ACHN (cell line): ENCODE results near the gene MASP1.

ENCODE experiments used
- DNase-seq: peaks from one replicate; pipeline ENCODE4 v3.0.0-alpha.2; 2015
- in situ Hi-C: cut with HindIII; loops from 2 replicates; pipeline ENCODE4 v1.10.0; 2017; ENCODE audit warnings: low sequenced_read_pairs, low pct_ligation_motif_present, low pct_unique_long_range_greater_than_20kb

Gene MASP1

GRCh38 chr3:187299611-187300010 is 8.1 kb upstream of the MASP1 start:
- DNase-seq, result no peak
- in situ Hi-C loops, result loop anchor here (25.0 kb wide), 1 partner anchor 388 kb away; no protein-coding TSS in a partner anchor

GRCh38 chr3:187296911-187297310 is 5.4 kb upstream of the MASP1 start:
- DNase-seq, result no peak
- in situ Hi-C loops, result no loop called here

DNA sequence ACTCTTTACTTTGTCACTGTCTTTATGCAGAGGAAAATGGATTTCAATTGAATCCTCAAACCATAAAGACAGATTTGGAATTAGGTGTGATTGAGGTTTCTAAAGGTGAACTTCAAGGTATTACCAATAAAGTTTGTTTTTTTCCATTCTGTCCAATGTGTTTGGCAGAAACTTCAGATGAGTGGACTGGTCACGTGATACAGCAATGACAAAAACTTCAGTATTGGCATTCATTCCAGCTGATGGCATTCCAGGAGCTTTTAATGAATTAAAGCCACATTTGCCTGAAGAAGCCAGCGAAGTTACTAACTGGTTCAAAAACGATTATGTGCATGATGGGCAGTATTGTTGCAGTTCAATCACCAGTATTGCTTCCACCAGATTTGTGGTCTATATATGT is 4.5 kb upstream of the MASP1 start:
- in situ Hi-C loops, result no loop called here

GRCh38 chr3:187295316-187296034 is 3.9 kb upstream of the MASP1 start:
- in situ Hi-C loops, result no loop called here
- DNase-seq, result no peak

More for the DNA sequence above, 4.5 kb upstream of the MASP1 start:
- no peak for DNase-seq

DNA sequence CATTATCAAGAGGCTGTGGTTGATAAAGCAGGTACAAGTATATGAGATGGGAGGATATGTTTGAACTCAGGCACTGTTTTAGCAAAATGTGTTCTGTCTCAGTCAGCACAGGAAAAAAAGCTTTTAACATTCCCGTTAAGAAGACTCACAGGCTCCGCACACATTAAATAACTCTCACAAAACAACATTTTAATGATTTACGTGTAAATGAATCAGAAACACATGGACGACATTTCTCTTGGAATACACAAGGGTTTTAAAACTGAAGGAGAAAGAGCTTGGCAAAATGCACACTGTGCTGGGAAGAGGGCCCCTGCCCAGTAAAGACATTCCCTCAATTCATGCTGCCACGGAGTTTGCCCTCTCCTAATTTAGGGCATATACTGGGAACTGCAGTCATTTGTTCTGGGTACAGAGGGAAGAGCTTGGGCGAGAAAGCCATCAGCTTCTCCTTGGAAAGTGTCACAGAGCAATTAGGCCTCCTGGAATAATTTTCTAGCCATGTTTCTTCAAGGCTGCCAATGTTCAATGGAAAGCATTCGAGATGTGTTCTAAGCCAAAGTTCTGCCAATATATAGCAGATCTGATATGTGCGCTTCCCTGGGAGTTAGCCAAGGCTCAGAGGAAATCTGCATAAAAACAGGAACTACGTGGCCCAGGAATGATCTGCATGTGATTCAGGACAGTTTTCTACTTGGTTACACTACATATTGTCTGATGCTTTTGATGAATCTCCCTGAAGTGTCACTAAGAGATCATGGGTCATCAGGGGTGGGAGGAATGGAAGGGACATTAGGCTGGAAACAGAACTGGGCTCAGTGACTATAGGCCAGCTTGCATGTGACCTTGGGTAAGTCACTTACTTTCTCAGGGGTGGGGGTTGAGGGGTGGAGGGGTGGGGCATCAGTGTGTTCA is 2.2 kb upstream of the MASP1 start:
- in situ Hi-C loops, result no loop called here
- no peak for DNase-seq

DNA sequence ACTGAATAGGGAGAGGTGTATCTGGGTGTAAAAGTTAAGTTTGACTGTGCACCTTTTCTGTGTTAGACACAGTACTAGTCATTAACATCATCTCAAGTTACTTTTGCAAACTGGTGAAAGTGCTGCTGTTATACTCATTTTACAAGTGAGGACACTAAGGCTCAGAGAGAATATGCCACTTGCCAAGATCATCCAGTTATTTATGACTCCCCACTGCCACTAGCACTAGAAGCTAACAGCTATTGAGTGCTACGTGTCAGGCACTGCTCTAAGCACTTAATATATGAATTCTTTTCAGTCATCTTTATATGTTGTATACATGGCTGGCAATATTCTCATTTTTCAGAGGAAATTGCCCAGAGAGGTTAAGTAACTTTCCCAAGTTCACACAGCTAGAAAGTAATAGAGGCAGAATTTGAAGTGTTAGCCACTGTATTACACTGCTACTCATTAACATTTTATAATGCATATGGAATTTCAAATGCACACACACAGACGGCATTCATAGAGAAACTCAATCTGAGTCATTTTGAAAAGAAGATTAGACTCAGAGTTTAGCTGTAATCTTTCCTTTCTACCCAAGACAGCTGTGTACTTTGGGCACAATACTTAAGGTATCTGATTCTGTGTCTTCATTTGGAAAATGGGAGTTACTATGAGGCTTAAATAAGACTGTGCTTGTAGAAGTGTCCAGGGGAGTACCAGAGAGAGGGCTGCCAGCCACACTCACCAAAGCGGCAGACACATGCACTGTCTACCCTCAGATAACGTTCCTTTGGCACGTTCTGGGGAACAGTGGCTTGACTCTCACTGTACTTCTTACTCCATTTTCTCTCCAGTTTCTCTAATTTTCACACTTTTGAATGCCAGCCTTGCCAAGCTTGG is 1.3 kb upstream of the MASP1 start:
- in situ Hi-C loops, result no loop called here
- DNase-seq, result no peak

DNA sequence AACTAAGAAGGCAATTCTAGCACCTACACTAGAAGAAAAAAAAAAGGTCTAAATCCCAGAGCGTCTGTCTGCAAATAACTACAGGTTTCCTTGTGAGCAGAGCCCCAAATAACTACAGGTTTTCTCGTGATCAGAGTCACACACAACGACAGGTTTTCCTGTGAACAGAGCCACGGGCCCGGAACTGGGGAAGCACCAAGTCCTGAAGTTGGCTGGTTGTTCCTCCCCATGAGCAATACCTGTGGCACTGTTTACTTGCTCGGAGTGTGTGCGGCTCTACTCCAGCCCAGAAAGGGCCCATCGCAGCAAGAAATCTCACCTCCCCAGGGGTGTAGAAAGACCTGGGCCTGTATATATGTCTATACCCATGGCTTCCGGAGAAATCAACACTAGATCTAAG is 644 bp upstream of the MASP1 start:
- in situ Hi-C loops, result no loop called here
- DNase-seq, result no peak

- no peak for DNase-seq
- in situ Hi-C loops, result no loop called here
These were observed 481 bp downstream of the MASP1 start for GRCh38 chr3:187291001-187291511.

- no peak for DNase-seq
- in situ Hi-C loops, result no loop called here
These were observed 1.0 kb downstream of the MASP1 start for GRCh38 chr3:187290503-187290902.

DNA sequence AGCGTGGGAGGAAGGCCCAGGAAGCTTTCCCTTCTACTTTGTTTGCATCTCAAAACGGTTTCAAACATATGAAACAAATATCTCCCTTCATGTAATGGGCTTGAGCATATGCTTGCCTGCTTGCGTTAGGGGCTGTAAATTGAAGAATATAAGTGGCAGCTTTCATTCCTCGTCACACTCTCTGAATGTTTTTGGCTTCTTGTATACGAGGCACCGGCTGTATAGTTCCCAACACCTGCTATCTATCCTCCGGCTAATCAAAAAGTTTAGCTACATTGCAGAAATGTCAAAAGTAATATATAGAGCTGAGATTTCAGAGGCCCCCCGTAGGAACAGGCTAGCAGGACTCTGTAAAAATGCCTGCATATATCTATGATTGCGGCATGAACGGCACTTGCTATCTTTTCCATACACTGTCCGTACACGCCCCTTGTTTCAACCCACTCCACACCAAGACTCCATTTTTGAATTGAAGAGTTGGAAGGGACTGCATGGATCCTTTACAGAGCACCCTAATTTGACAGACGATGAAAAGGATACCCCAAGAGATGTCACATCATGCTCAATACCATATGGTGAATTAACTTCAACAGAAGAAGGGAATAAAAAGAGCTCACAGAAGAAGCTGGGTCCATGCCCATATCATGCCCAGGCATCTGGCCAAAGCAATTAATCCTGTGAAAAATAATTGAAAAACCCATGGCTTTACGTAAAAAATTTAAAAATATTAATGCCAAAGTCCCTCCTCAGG is 2.5 kb downstream of the MASP1 start:
- no peak for DNase-seq
- in situ Hi-C loops, result no loop called here

DNA sequence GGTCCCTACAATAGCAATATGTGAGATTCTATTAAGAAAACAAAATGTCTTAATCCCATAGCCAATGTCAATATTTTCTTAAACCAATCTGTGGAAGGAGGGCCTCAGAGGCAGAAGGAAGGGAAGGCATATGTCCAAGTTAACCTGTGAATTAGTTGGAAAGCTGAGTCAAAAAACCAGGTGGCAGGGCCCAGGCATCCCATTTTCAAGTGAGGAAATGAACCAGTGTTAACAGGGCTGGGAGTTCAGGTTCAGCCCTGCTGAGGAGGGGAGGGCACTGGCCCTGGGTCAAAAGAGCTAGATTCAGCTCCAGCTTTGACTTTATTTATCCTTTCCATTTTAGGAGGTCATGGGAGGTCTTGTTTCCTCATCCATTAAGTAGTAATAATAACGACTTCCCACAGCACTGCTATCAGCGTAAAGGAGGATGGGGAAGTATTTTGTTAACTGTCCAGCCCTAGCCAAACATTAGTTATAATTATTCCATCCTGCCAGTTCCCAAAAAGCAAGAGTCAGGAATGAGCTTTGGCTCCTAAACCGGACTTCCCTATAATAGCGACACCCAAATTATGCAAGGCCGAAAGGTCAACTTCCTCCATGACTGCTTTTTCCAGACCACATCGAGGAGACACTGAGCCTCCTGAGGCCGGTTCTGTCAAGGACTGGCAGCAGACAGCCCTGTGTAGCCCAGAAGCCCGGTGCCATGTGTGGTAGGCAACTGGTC is 3.2 kb downstream of the MASP1 start:
- in situ Hi-C loops, result no loop called here
- no peak for DNase-seq

- DNase-seq, result no peak
- in situ Hi-C loops, result no loop called here
These were observed 4.3 kb downstream of the MASP1 start for GRCh38 chr3:187287256-187287655.

- in situ Hi-C loops, result no loop called here
- no peak for DNase-seq
These were observed 5.0 kb downstream of the MASP1 start for GRCh38 chr3:187286467-187287059.

DNA sequence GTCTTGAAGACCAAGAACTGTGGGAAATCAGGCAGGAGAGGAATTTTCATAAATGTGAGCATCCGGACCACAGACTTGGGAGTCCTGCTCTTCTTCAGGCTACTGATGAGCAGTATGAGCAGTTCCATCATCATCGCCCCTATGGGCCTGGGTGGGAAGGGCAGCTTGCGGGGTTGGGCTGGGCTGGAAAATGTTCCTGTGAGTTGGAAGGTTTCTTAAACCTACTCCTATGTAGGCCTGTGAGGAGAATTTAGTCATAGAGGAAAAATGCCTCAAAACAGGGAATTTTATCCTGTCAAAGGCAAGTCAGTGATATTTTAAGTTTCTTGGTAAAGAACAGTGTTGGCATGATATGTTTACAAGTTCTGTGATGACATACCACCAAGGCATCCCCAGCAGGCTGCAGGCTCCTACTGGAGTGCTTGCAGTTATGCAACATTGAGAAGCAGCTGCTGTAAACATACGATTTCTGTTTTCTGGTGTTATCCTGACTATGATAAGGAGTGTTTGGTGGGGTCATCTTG is 10.3 kb downstream of the MASP1 start:
- in situ Hi-C loops, result no loop called here
- no peak for DNase-seq

DNA sequence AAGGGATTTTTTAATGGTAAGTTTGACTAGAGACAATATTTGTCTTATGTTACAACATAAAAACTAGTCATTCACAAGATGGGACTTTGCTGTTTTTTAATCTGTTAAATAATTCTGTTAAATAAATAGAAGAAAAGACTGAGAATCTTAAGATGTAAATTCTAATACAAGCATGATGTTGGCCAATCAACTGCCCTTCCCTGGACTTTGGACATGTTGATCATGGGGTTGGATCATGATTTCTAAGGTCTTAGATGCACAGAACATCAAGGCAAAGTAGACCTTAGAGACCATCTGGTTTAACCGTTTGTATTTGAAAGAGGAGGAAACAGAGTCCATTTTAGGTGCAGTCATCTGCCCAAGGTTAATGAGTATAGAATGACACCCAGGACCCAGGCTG is 10.9 kb downstream of the MASP1 start:
- no peak for DNase-seq
- in situ Hi-C loops, result no loop called here

GRCh38 chr3:187277129-187277462 is 14.4 kb downstream of the MASP1 start:
- no peak for DNase-seq
- in situ Hi-C loops, result no loop called here
